HG03469 (cell line): Measurements from ENCODE around the gene FITM2.

Experiments used
- ATAC-seq: cut with Tn5 transposase; IDR thresholded peaks from one replicate; pipeline ENCODE4 v1.9.1; 2021; ENCODE audit warnings: mild to moderate bottlenecking, moderate library complexity, moderate number of reproducible peaks; ENCODE audit not compliant: unreplicated experiment

FITM2 gene

GRCh38 chr20:44284032-44284431 lies 27.0 kb downstream of the FITM2 start:
- no peak for ATAC-seq

GRCh38 chr20:44282192-44282591 lies 28.8 kb downstream of the FITM2 start:
- no peak for ATAC-seq

GRCh38 chr20:44280387-44280786 lies 30.6 kb downstream of the FITM2 start:
- ATAC-seq = no peak

GRCh38 chr20:44279228-44279627 lies 31.8 kb downstream of the FITM2 start:
- ATAC-seq = no peak

GRCh38 chr20:44274303-44275017 lies 36.5 kb downstream of the FITM2 start:
- no peak for ATAC-seq

- no peak for ATAC-seq
These were observed 37.5 kb downstream of the FITM2 start for GRCh38 chr20:44273231-44274215.

- no peak for ATAC-seq
These were observed 38.9 kb downstream of the FITM2 start for GRCh38 chr20:44271915-44272663.

- no peak for ATAC-seq
These were observed 42.2 kb downstream of the FITM2 start for GRCh38 chr20:44268802-44269201.

- ATAC-seq = no peak
These were observed 46.7 kb downstream of the FITM2 start for GRCh38 chr20:44264287-44264686.

GRCh38 chr20:44258226-44258890 lies 52.6 kb downstream of the FITM2 start:
- no peak for ATAC-seq

GRCh38 chr20:44256961-44257360 lies 54.0 kb downstream of the FITM2 start:
- no peak for ATAC-seq

GRCh38 chr20:44255942-44256341 lies 55.1 kb downstream of the FITM2 start:
- ATAC-seq = no peak

- ATAC-seq = no peak
These were observed 56.9 kb downstream of the FITM2 start for GRCh38 chr20:44254073-44254472.

GRCh38 chr20:44253528-44253927 lies 57.5 kb downstream of the FITM2 start:
- ATAC-seq = no peak
